K562 (cell line): ENCODE data around the gene PITHD1. TPM values are rescaled to one million over a fixed set of nuclear protein-coding genes. Genes with fewer than 3 reads are reported as not detected.
A peak's percentile ranks its signal among the peaks of the same experiment; 100 is the strongest.

Experiments used
- ADNP ChIP-seq: fragments of 200-800 bp; sonication (Bioruptor generic); IDR thresholded peaks from 2 replicates; pipeline ENCODE4 v1.6.1; 2016; ENCODE audit warnings: missing genetic modification characterization, missing compliant biosample characterization
- CXXC5 ChIP-seq: fragments of 250-450 bp; sonication (Bioruptor Pico); IDR thresholded peaks from 2 replicates; pipeline ENCODE4 v1.8.0; 2022; ENCODE audit warnings: inconsistent platforms, mild to moderate bottlenecking, moderate library complexity
- ETS1 ChIP-seq: conservative IDR thresholded peaks from 2 replicates; pipeline ENCODE4 v1.6.1; 2011; ENCODE audit warnings: low read depth, mild to moderate bottlenecking, low read length; ENCODE audit not compliant: control insufficient read depth
- GMEB1 ChIP-seq: fragments of 250-450 bp; sonication (Bioruptor Pico); IDR thresholded peaks from 2 replicates; pipeline ENCODE4 v1.4.0; 2020; ENCODE audit warnings: mild to moderate bottlenecking
- HDAC1 ChIP-seq, 2 experiments: fragments of 450-650 bp; IDR thresholded peaks; 2 replicates each; pipeline ENCODE4 v1.6.1; 2016 to 2017; ENCODE audit warnings: inconsistent platforms in 1 of 2, mild to moderate bottlenecking in 1 of 2, moderate library complexity in 1 of 2
- HES1 ChIP-seq: fragments of 450-650 bp; IDR thresholded peaks from 2 replicates; pipeline ENCODE4 v1.6.1; 2016; ENCODE audit warnings: low read depth, mild to moderate bottlenecking, moderate library complexity
- MTA3 ChIP-seq: fragments of 450-650 bp; formaldehyde crosslinking; IDR thresholded peaks from 2 replicates; pipeline ENCODE4 v1.6.1; 2017; ENCODE audit warnings: mild to moderate bottlenecking, borderline replicate concordance
- MXI1 ChIP-seq: IDR thresholded peaks from 2 replicates; pipeline ENCODE4 v1.6.1; 2011; ENCODE audit warnings: low read depth, mild to moderate bottlenecking, improper control_type of control experiment, low read length
- SMARCB1 ChIP-seq: IDR thresholded peaks from 2 replicates; pipeline ENCODE4 v1.6.1; 2011; ENCODE audit warnings: improper control_type of control experiment, low read depth; ENCODE audit not compliant: insufficient read length
- SP2 ChIP-seq: IDR thresholded peaks from 2 replicates; pipeline ENCODE4 v1.6.1; 2011; ENCODE audit warnings: mild to moderate bottlenecking, low read depth, low read length, moderate library complexity; ENCODE audit not compliant: poor library complexity, severe bottlenecking; ENCODE audit errors: extremely low read depth
- UBTF ChIP-seq, 2 experiments: IDR thresholded peaks; 2 replicates each; pipeline ENCODE4 v1.6.1; 2012; ENCODE audit warnings: improper control_type of control experiment in 2 of 2, low read depth in 2 of 2, low read length in 2 of 2, borderline replicate concordance in 1 of 2
- ZBTB11 ChIP-seq, 3 experiments: fragments of 200-800 bp in 1 of 3; fragments of 250-450 bp in 1 of 3; fragments of 450-650 bp in 1 of 3; sonication (Bioruptor Pico) in 1 of 3; sonication (Bioruptor generic) in 1 of 3; formaldehyde crosslinking in 1 of 3; IDR thresholded peaks; 2 replicates each; pipeline versions ENCODE4 v1.6.1 to v1.8.0; 2016 to 2022; ENCODE audit warnings: mild to moderate bottlenecking in 2 of 3, missing genetic modification characterization in 2 of 3, missing compliant biosample characterization in 1 of 3, moderate library complexity in 1 of 3
- ZBTB17 ChIP-seq: fragments of 450-650 bp; formaldehyde crosslinking; IDR thresholded peaks from 2 replicates; pipeline ENCODE4 v1.4.0; 2020; ENCODE audit warnings: mild to moderate bottlenecking
- ZC3H11A ChIP-seq: IDR thresholded peaks from 2 replicates; pipeline ENCODE4 v1.6.1; 2012; ENCODE audit warnings: low read depth, low read length, improper control_type of control experiment
- ZNF12 ChIP-seq: sonication (generic); formaldehyde crosslinking; IDR thresholded peaks from 2 replicates; pipeline ENCODE4 v1.4.0; 2020; ENCODE audit warnings: mild to moderate bottlenecking, missing genetic modification reagents
- ZNF324 ChIP-seq: fragments of 250-450 bp; sonication (Bioruptor Pico); IDR thresholded peaks from 2 replicates; pipeline ENCODE4 v1.4.0; 2020; ENCODE audit warnings: mild to moderate bottlenecking
- polyA plus RNA-seq, 8 experiments: library from polyadenylated mRNA; depleted of rRNA in 4 of 8; stranded (reverse) in 5 of 8; unstranded in 3 of 8; fragments of >200 nt; fragmentation: Nextera tagmentation in 2 of 8; fragmentation: Illumina TruSeq in 1 of 8; extraction: Ambion mirVana in 2 of 8; extraction: Trizol in 1 of 8; gene quantifications; 2 replicates each; pipeline versions ENCODE4 v1.2.1 to v1.2.3, GENCODE V29; 2011 to 2014; ENCODE audit warnings: inconsistent platforms in 1 of 8, missing spikeins in 1 of 8
- total RNA-seq, 7 experiments: library from RNA; depleted of rRNA in 6 of 7; stranded (reverse); fragments of >200 nt in 6 of 7; fragmentation: Illumina TruSeq in 2 of 7; extraction: Trizol in 2 of 7; gene quantifications; 2 replicates each; pipeline versions ENCODE4 v1.2.1 to v1.2.3, GENCODE V29; 2011 to 2021; ENCODE audit warnings: low replicate concordance in 1 of 7

PITHD1 gene
- total and polyA plus RNA-seq, 9 of the 15 experiments (the other 6 are each of a cell fraction or from before 2014, with no cell fraction given): 46.5 to 175 (median 149) TPM

- TF ChIP-seq MXI1: 0 out of 2 replicates have a peak, but pooled peaks have one; percentile 75
- 0 out of 2 replicates have a peak, but pooled peaks have one; percentile 25 for TF ChIP-seq ZBTB17
- TF ChIP-seq ZBTB11 (CRISPR knock-in tag; IDR thresholded peaks at IDR 0.05): peak in 2 of 3 experiments; percentile 77 to 97; a peak in 4 of 6 replicates
- peak; percentile 76 for TF ChIP-seq GMEB1
- TF ChIP-seq UBTF (IDR thresholded peaks at IDR 0.05; ENCODE audit: borderline replicate concordance in 1 of 2, low read depth in 2 of 2, low read length in 2 of 2): peak; percentile 71 to 93
- no peak for TF ChIP-seq ZNF324
- TF ChIP-seq SMARCB1: no peak
- no peak; the same call in 1 of the 2 replicates for TF ChIP-seq ZNF12
- TF ChIP-seq CXXC5: peak; percentile 85
- peak; percentile 88 for TF ChIP-seq ETS1
- no peak for TF ChIP-seq ZC3H11A
- TF ChIP-seq ADNP (tag): no peak
- TF ChIP-seq MTA3: peak; percentile 75
- TF ChIP-seq HES1: no peak
- peak; percentile 50; a peak in 2 of 4 replicates for TF ChIP-seq HDAC1 (IDR thresholded peaks at IDR 0.05)
- no peak for TF ChIP-seq SP2
Measured at GRCh38 chr1:23743287-23744152, 34.7 kb upstream of the PITHD1 start, which contains the start of gene ELOA (continued).
